Osteoblast (primary cell): ENCODE data around the gene FBXL7. TPM values are rescaled to one million over a fixed set of nuclear protein-coding genes. Genes with fewer than 3 reads are reported as not detected.

Experiments used
- DNase-seq: peaks from one replicate; pipeline ENCODE4 v3.0.0; 2011; ENCODE audit warnings: low spot score, mixed read lengths; ENCODE audit not compliant: insufficient read length; ENCODE audit errors: missing footprints
- H2AFZ ChIP-seq: 2 replicates; pipeline ENCODE4 v1.6.0; 2011; ENCODE audit warnings: mild to moderate bottlenecking, low read length
- H3K27ac ChIP-seq: 2 replicates; pipeline ENCODE4 v1.5.1; 2011; ENCODE audit warnings: mild to moderate bottlenecking, low read depth, low read length, moderate library complexity
- H3K27me3 ChIP-seq: 2 replicates; pipeline ENCODE4 v1.6.0; 2012; ENCODE audit warnings: mild to moderate bottlenecking, control low read depth, inconsistent platforms, low read length, moderate library complexity; ENCODE audit not compliant: insufficient read depth
- H3K36me3 ChIP-seq: 2 replicates; pipeline ENCODE4 v1.5.1; 2011; ENCODE audit warnings: mild to moderate bottlenecking, low read length, control low read depth, moderate library complexity; ENCODE audit not compliant: insufficient read depth
- H3K4me1 ChIP-seq: 2 replicates; pipeline ENCODE4 v1.5.1; 2011; ENCODE audit warnings: mild to moderate bottlenecking, low read length, control low read depth, moderate library complexity; ENCODE audit not compliant: insufficient read depth
- H3K4me2 ChIP-seq: 2 replicates; pipeline ENCODE4 v1.6.0; 2011; ENCODE audit warnings: mild to moderate bottlenecking, low read length; ENCODE audit not compliant: insufficient read depth
- H3K4me3 ChIP-seq: fragments of 200-600 bp; sonication (generic); 3 replicates; pipeline ENCODE4 v1.5.1; 2012; ENCODE audit warnings: mild to moderate bottlenecking, low read length, inconsistent platforms; ENCODE audit not compliant: insufficient read depth
- H3K79me2 ChIP-seq: 2 replicates; pipeline ENCODE4 v1.6.0; 2012; ENCODE audit warnings: mild to moderate bottlenecking, low read length, control low read depth, inconsistent platforms; ENCODE audit not compliant: insufficient read depth
- H3K9me3 ChIP-seq: 2 replicates; pipeline ENCODE4 v1.5.1; 2011; ENCODE audit warnings: low read depth, low read length, control low read depth
- H4K20me1 ChIP-seq: 2 replicates; pipeline ENCODE4 v1.6.0; 2012; ENCODE audit warnings: mild to moderate bottlenecking, low read length, control low read depth; ENCODE audit not compliant: insufficient read depth
- CTCF ChIP-seq: IDR thresholded peaks from 2 replicates; pipeline ENCODE4 v1.5.1; 2011; ENCODE audit warnings: mild to moderate bottlenecking, low read depth, low read length, moderate library complexity; ENCODE audit errors: extremely low read depth
- total RNA-seq: library from RNA; depleted of rRNA; stranded (reverse); fragments of >200 nt; gene quantifications from 2 replicates; pipeline ENCODE4 v1.2.3, GENCODE V29; 2012

The FBXL7 gene
- total RNA-seq, 1 donor: 13.4 TPM

- no peak for TF ChIP-seq CTCF
- Histone ChIP-seq H3K4me3 (no peak overlapping the region), H2AFZ (no peak overlapping the region), H4K20me1 (peaks cover 6% of the 10 kb centered on the region), H3K27ac (no peak overlapping the region), H3K4me1 (no peaks in the 10 kb centered on the region), H3K9me3 (no peaks in the 10 kb centered on the region), H3K36me3 (no peaks in the 10 kb centered on the region), H3K79me2 (no peaks in the 10 kb centered on the region), H3K4me2 (no peak overlapping the region), H3K27me3 (no peaks in the 10 kb centered on the region)
- no peak for DNase-seq
Measured at GRCh38 chr5:15844253-15844652, 344.3 kb downstream of the FBXL7 start.

- no peak for DNase-seq
Measured at GRCh38 chr5:15844871-15845270, 344.9 kb downstream of the FBXL7 start.

GRCh38 chr5:15850536-15850935 is 350.6 kb downstream of the FBXL7 start:
- H3K36me3 ChIP-seq: no peaks in the 10 kb centered on the region
- H2AFZ ChIP-seq: no peak overlapping the region
- no peaks in the 10 kb centered on the region for H3K27me3 ChIP-seq
- no peaks in the 10 kb centered on the region for H3K4me1 ChIP-seq
- H3K4me3 ChIP-seq: no peak overlapping the region
- H3K27ac ChIP-seq: no peak overlapping the region
- H3K79me2 ChIP-seq: peaks cover 4% of the 10 kb centered on the region
- no peak for TF ChIP-seq CTCF
- no peak overlapping the region for H3K4me2 ChIP-seq
- H3K9me3 ChIP-seq: no peaks in the 10 kb centered on the region
- H4K20me1 ChIP-seq: no peaks in the 10 kb centered on the region
- DNase-seq: no peak

More at GRCh38 chr5:15844871-15845270, 344.9 kb downstream of the FBXL7 start:
- Histone ChIP-seq H3K27ac (no peak overlapping the region), H3K4me3 (no peak overlapping the region), H2AFZ (no peak overlapping the region), H3K79me2 (no peaks in the 10 kb centered on the region), H3K27me3 (no peaks in the 10 kb centered on the region), H4K20me1 (peaks cover 6% of the 10 kb centered on the region), H3K4me2 (no peak overlapping the region), H3K4me1 (no peaks in the 10 kb centered on the region), H3K36me3 (no peaks in the 10 kb centered on the region), H3K9me3 (no peaks in the 10 kb centered on the region)
- no peak for TF ChIP-seq CTCF

- H3K27me3 ChIP-seq: no peaks in the 10 kb centered on the region
- H3K4me2 ChIP-seq: no peak overlapping the region
- no peak overlapping the region for H3K4me3 ChIP-seq
- DNase-seq: no peak
- H4K20me1 ChIP-seq: no peaks in the 10 kb centered on the region
- H3K4me1 ChIP-seq: no peaks in the 10 kb centered on the region
- H3K27ac ChIP-seq: no peak overlapping the region
- H3K79me2 ChIP-seq: peaks cover 4% of the 10 kb centered on the region
- no peaks in the 10 kb centered on the region for H3K9me3 ChIP-seq
- no peak for TF ChIP-seq CTCF
- H3K36me3 ChIP-seq: no peaks in the 10 kb centered on the region
- H2AFZ ChIP-seq: no peak overlapping the region
Measured at GRCh38 chr5:15850939-15851341, 351.0 kb downstream of the FBXL7 start.
